K562 (cell line): ENCODE data around the gene CCND3. TPM values are rescaled to one million over a fixed set of nuclear protein-coding genes. Genes with fewer than 3 reads are reported as not detected.

ENCODE experiments used
- HDAC1 ChIP-seq, 2 experiments: fragments of 450-650 bp; IDR thresholded peaks; 2 replicates each; pipeline ENCODE4 v1.6.1; 2016 to 2017; ENCODE audit warnings: inconsistent platforms in 1 of 2, mild to moderate bottlenecking in 1 of 2, moderate library complexity in 1 of 2
- HIVEP1 ChIP-seq: fragments of 250-450 bp; sonication (Bioruptor Pico); IDR thresholded peaks from 2 replicates; pipeline ENCODE4 v1.4.0; 2020; ENCODE audit warnings: mild to moderate bottlenecking
- POLR2AphosphoS5 ChIP-seq: IDR thresholded peaks from 2 replicates; pipeline ENCODE4 v1.6.1; 2011; ENCODE audit warnings: mild to moderate bottlenecking, low read depth, low read length, moderate library complexity; ENCODE audit not compliant: control insufficient read depth, insufficient read depth
- TAL1 ChIP-seq: fragments of 450-650 bp; IDR thresholded peaks from 2 replicates; pipeline ENCODE4 v1.6.1; 2016; ENCODE audit warnings: mild to moderate bottlenecking
- ZNF707 ChIP-seq: fragments of 250-450 bp; sonication (Bioruptor Pico); conservative IDR thresholded peaks from 2 replicates; pipeline ENCODE4 v1.8.0; 2022; ENCODE audit warnings: inconsistent platforms, mild to moderate bottlenecking, moderate library complexity
- polyA plus RNA-seq, 8 experiments: library from polyadenylated mRNA; depleted of rRNA in 4 of 8; stranded (reverse) in 5 of 8; unstranded in 3 of 8; fragments of >200 nt; fragmentation: Nextera tagmentation in 2 of 8; fragmentation: Illumina TruSeq in 1 of 8; extraction: Ambion mirVana in 2 of 8; extraction: Trizol in 1 of 8; gene quantifications; 2 replicates each; pipeline versions ENCODE4 v1.2.1 to v1.2.3, GENCODE V29; 2011 to 2014; ENCODE audit warnings: inconsistent platforms in 1 of 8, missing spikeins in 1 of 8
- total RNA-seq, 7 experiments: library from RNA; depleted of rRNA in 6 of 7; stranded (reverse); fragments of >200 nt in 6 of 7; fragmentation: Illumina TruSeq in 2 of 7; extraction: Trizol in 2 of 7; gene quantifications; 2 replicates each; pipeline versions ENCODE4 v1.2.1 to v1.2.3, GENCODE V29; 2011 to 2021; ENCODE audit warnings: low replicate concordance in 1 of 7
- TF ChIP-seq, protein P1 (sequence below), 2 experiments: fragments of 150-350 bp in 1 of 2; IDR thresholded peaks; 2 replicates each; pipeline ENCODE4 v1.6.1; 2012 to 2016; ENCODE audit warnings: low read depth in 2 of 2, low read length in 2 of 2, mild to moderate bottlenecking in 1 of 2, moderate library complexity in 1 of 2
- TF ChIP-seq, protein P2 (sequence below): fragments of 450-650 bp; formaldehyde crosslinking; conservative IDR thresholded peaks from 2 replicates; pipeline ENCODE4 v1.4.0; 2022; ENCODE audit warnings: mild to moderate bottlenecking, missing genetic modification characterization

CCND3 gene
- total and polyA plus RNA-seq, 9 of the 15 experiments (the other 6 are each of a cell fraction or from before 2014, with no cell fraction given), result 21.5 to 204 (median 97.4) TPM

DNA sequence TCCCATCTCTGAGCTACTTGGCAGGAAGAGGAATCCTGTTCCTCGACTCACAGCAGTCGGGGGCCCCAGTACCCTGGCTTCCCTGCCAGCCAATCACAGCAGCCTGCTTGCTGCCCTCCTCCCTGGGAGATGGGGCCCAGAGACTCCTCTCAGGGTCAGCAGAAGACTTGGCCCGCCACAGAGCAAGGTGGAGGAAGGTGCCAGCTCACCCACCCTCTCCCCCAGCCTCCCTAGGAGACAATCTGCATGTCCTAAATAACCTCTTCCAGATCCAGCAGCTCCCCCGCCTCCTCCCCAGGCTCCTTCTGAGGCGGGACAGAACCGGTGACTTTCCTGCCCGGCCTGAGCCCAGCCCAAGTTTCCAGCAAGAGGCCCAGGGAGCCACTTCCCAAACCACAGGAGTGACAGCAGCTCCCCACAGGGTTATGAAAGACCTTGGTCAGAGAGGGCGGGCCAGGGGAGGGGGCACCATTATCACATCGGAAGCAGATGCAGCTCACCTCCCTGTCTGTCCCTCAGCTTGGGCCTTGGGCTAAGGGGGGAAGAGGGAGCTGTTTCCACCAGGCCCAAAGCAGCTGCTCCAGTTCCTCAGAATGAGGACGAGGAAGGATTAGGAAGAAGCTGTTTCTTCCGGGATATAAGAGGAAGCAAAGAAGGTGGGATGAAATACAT, 2.3 kb downstream of the CCND3 start (continued):
- TF ChIP-seq ZNF707 (CRISPR knock-in tag) (no peak), POLR2AphosphoS5 (peak; percentile 81), HIVEP1 (CRISPR knock-in tag) (no peak), HDAC1 (IDR thresholded peaks at IDR 0.05) (peak in 1 of 2 experiments; percentile 41; a peak in 1 of 4 replicates), TAL1 (peak; percentile 78)
- TF ChIP-seq, protein P1, sequence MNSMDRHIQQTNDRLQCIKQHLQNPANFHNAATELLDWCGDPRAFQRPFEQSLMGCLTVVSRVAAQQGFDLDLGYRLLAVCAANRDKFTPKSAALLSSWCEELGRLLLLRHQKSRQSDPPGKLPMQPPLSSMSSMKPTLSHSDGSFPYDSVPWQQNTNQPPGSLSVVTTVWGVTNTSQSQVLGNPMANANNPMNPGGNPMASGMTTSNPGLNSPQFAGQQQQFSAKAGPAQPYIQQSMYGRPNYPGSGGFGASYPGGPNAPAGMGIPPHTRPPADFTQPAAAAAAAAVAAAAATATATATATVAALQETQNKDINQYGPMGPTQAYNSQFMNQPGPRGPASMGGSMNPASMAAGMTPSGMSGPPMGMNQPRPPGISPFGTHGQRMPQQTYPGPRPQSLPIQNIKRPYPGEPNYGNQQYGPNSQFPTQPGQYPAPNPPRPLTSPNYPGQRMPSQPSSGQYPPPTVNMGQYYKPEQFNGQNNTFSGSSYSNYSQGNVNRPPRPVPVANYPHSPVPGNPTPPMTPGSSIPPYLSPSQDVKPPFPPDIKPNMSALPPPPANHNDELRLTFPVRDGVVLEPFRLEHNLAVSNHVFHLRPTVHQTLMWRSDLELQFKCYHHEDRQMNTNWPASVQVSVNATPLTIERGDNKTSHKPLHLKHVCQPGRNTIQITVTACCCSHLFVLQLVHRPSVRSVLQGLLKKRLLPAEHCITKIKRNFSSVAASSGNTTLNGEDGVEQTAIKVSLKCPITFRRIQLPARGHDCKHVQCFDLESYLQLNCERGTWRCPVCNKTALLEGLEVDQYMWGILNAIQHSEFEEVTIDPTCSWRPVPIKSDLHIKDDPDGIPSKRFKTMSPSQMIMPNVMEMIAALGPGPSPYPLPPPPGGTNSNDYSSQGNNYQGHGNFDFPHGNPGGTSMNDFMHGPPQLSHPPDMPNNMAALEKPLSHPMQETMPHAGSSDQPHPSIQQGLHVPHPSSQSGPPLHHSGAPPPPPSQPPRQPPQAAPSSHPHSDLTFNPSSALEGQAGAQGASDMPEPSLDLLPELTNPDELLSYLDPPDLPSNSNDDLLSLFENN (IDR thresholded peaks at IDR 0.05; ENCODE audit: low read depth in 2 of 2, low read length in 2 of 2), result 0 out of 4 replicates have a peak, but pooled peaks of 1 of the 2 experiments have one; percentile 47
- TF ChIP-seq, protein P2, sequence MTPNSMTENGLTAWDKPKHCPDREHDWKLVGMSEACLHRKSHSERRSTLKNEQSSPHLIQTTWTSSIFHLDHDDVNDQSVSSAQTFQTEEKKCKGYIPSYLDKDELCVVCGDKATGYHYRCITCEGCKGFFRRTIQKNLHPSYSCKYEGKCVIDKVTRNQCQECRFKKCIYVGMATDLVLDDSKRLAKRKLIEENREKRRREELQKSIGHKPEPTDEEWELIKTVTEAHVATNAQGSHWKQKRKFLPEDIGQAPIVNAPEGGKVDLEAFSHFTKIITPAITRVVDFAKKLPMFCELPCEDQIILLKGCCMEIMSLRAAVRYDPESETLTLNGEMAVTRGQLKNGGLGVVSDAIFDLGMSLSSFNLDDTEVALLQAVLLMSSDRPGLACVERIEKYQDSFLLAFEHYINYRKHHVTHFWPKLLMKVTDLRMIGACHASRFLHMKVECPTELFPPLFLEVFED (CRISPR knock-in tag), result peak; percentile 71; the same call in 1 of the 2 replicates
